HepG2 (cell line): ENCODE results near the gene SERTAD3. TPM values are rescaled to one million over a fixed set of nuclear protein-coding genes. Genes with fewer than 3 reads are reported as not detected.

ENCODE experiments used
- ARID5B ChIP-seq: IDR thresholded peaks from 2 replicates; pipeline ENCODE4 v1.4.0; 2020; ENCODE audit warnings: mild to moderate bottlenecking, missing genetic modification reagents
- GATA4 ChIP-seq: sonication (generic); IDR thresholded peaks from 2 replicates; pipeline ENCODE4 v1.6.1; 2016; ENCODE audit warnings: antibody characterized with exemption, low read depth, borderline replicate concordance
- KDM4B ChIP-seq: sonication (generic); formaldehyde crosslinking; IDR thresholded peaks from 2 replicates; pipeline ENCODE4 v1.4.0; 2020; ENCODE audit warnings: missing genetic modification reagents
- MEF2D ChIP-seq: sonication (generic); formaldehyde crosslinking; IDR thresholded peaks from 2 replicates; pipeline ENCODE4 v1.5.1; 2020; ENCODE audit warnings: mild to moderate bottlenecking, missing genetic modification reagents
- PBX3 ChIP-seq: sonication (generic); formaldehyde crosslinking; IDR thresholded peaks from 2 replicates; pipeline ENCODE4 v1.8.1; 2023; ENCODE audit warnings: missing genetic modification reagents, inconsistent platforms, borderline replicate concordance
- POGZ ChIP-seq: sonication (generic); formaldehyde crosslinking; IDR thresholded peaks from 2 replicates; pipeline ENCODE4 v1.4.0; 2020; ENCODE audit warnings: mild to moderate bottlenecking, missing genetic modification reagents
- POLR2A ChIP-seq, 2 experiments: IDR thresholded peaks; 2 replicates each; pipeline ENCODE4 v1.6.1; 2011; ENCODE audit warnings: low read depth in 2 of 2, low read length in 2 of 2, mild to moderate bottlenecking in 1 of 2, moderate library complexity in 1 of 2; ENCODE audit not compliant: insufficient read depth in 1 of 2
- POLR2G ChIP-seq: fragments of 200-400 bp; formaldehyde crosslinking; IDR thresholded peaks from 2 replicates; pipeline ENCODE4 v1.6.1; 2018; ENCODE audit warnings: mild to moderate bottlenecking, low read depth, low read length, moderate library complexity
- RCOR2 ChIP-seq: IDR thresholded peaks from 2 replicates; pipeline ENCODE4 v1.6.1; 2016; ENCODE audit warnings: missing biosample characterization, missing genetic modification reagents
- TCF12 ChIP-seq, 2 experiments: fragments of 450-650 bp in 1 of 2; sonication (generic) in 1 of 2; formaldehyde crosslinking in 1 of 2; IDR thresholded peaks; 2 replicates each; pipeline versions ENCODE4 v1.6.1 to v1.8.0; 2017 to 2022; ENCODE audit warnings: antibody characterized with exemption in 1 of 2, mild to moderate bottlenecking in 1 of 2, missing genetic modification reagents in 1 of 2, moderate library complexity in 1 of 2
- TFDP1 ChIP-seq: IDR thresholded peaks from 2 replicates; pipeline ENCODE4 v1.6.1; 2016; ENCODE audit warnings: missing compliant biosample characterization, missing genetic modification reagents, borderline replicate concordance
- ZBTB49 ChIP-seq: sonication (generic); formaldehyde crosslinking; IDR thresholded peaks from 2 replicates; pipeline ENCODE4 v1.4.0; 2020; ENCODE audit warnings: missing genetic modification reagents, borderline replicate concordance
- ZNF138 ChIP-seq: sonication (generic); formaldehyde crosslinking; IDR thresholded peaks from 2 replicates; pipeline ENCODE4 v1.5.0; 2020; ENCODE audit warnings: mild to moderate bottlenecking, low read depth, missing genetic modification reagents
- ZNF557 ChIP-seq: sonication (generic); formaldehyde crosslinking; IDR thresholded peaks from 2 replicates; pipeline ENCODE4 v1.4.0; 2020; ENCODE audit warnings: missing genetic modification reagents
- ZNF740 ChIP-seq: sonication (generic); formaldehyde crosslinking; IDR thresholded peaks from 2 replicates; pipeline ENCODE4 v1.4.0; 2020; ENCODE audit warnings: missing genetic modification reagents
- ZUFSP ChIP-seq: sonication (generic); formaldehyde crosslinking; IDR thresholded peaks from 2 replicates; pipeline ENCODE4 v1.9.0; 2021; ENCODE audit warnings: missing genetic modification reagents, mild to moderate bottlenecking, borderline replicate concordance
- polyA plus RNA-seq, 8 experiments: library from polyadenylated mRNA; depleted of rRNA in 3 of 8; stranded (reverse) in 7 of 8; unstranded in 1 of 8; fragments of >200 nt; fragmentation: Illumina TruSeq in 4 of 8; extraction: Trizol in 4 of 8; gene quantifications; 2 replicates each; pipeline versions ENCODE4 v1.2.1 to v1.2.3, GENCODE V29; 2011 to 2016; ENCODE audit warnings: low read depth in 4 of 8, missing spikeins in 1 of 8, mixed read lengths in 1 of 8; ENCODE audit not compliant: insufficient read depth in 1 of 8
- total RNA-seq, 5 experiments: library from RNA; depleted of rRNA; stranded (reverse); fragments of >200 nt; fragmentation: Illumina TruSeq; extraction: Trizol; gene quantifications; 2 replicates each; pipeline ENCODE4 v1.2.3, GENCODE V29; 2016; ENCODE audit warnings: low read depth in 1 of 5

The SERTAD3 gene
- total and polyA plus RNA-seq, 2 of the 13 experiments (the other 11 are each of a cell fraction or from before 2014, with no cell fraction given) = 9.6 to 16.9 TPM

GRCh38 chr19:40420766-40421765, 23.1 kb downstream of the SERTAD3 start (continued):
- TF ChIP-seq ZUFSP (CRISPR knock-in tag) (no peak), TFDP1 (CRISPR knock-in tag) (peak; percentile 35; the same call in 1 of the 2 replicates), POLR2G (peak; percentile 84), ARID5B (CRISPR knock-in tag) (peak; percentile 81), RCOR2 (CRISPR knock-in tag) (no peak), MEF2D (CRISPR knock-in tag) (peak; percentile 27; the same call in 1 of the 2 replicates), KDM4B (CRISPR knock-in tag) (no peak), ZNF740 (CRISPR knock-in tag) (peak; percentile 99), PBX3 (CRISPR knock-in tag) (peak; percentile 57; the same call in 1 of the 2 replicates), POLR2A (IDR thresholded peaks at IDR 0.05; ENCODE audit: insufficient read depth in 1 of 2, low read depth in 2 of 2, low read length in 2 of 2) (peak; percentile 69 to 85), ZNF557 (0 out of 2 replicates have a peak, but pooled peaks have one; percentile 20), GATA4 (peak; percentile 25; the same call in 1 of the 2 replicates), ZBTB49 (CRISPR knock-in tag) (no peak), TCF12 (IDR thresholded peaks at IDR 0.05) (no peak), TCF12 (CRISPR knock-in tag; IDR thresholded peaks at IDR 0.05) (no peak), ZNF138 (CRISPR knock-in tag) (no peak), POGZ (peak; percentile 91)
